GM10847 (cell line): Measurements from ENCODE around the gene MIER1.

Experiments used
- POLR2A ChIP-seq: IDR thresholded peaks from 2 replicates; pipeline ENCODE4 v1.6.1; 2011; ENCODE audit not compliant: insufficient read length; ENCODE audit errors: extremely low read depth

The MIER1 gene

DNA sequence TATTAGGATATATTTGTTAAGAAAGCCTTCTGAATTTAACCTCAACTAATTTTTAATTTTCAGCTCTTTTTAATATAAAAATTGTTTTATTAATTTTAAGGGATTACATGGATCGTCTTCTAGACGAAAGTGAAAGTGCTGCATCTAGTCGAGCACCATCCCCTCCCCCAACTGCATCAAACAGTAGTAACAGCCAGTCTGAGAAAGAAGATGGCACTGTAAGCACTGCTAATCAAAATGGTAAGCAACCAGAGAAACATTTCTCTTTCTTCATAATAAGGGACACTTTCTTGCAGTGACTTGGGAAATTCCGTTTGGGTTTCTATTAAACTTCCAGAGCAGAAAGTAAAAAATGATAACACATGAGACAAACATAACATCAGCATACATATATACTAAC is 56.9 kb downstream of the MIER1 start:
- TF ChIP-seq POLR2A, result no peak

DNA sequence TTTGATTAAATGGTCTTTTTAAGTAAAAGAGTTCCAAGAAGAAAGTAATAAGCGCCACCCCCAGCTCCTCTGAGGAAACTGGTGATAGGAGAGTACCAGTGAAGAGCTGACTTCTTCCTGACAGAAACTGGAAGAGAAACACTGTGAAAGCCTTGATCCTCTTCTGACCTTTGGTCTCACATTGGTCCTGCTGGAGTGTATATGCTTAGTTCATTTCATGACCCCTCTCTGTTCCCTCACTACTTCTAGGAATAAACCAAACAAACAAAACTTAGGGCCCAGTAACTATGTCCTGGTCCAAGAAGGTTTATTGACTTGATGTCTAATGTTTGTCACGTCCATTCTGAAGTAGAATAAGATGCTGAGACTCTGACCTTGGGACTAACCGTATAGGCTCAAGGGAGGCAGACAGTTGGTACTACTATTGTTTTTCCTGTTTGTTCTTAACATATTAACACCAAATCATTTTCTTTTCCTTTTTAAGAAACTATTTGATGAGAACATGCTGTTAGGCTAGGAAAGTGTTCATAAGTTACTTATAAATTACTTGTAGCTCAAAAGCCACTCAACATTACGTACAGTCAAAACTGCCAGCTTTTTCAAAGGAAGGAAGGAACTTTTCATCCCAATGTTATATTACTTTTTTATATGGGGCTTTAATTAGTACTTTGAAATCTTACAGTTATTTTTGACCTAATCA is 57.9 kb downstream of the MIER1 start:
- TF ChIP-seq POLR2A, result no peak

DNA sequence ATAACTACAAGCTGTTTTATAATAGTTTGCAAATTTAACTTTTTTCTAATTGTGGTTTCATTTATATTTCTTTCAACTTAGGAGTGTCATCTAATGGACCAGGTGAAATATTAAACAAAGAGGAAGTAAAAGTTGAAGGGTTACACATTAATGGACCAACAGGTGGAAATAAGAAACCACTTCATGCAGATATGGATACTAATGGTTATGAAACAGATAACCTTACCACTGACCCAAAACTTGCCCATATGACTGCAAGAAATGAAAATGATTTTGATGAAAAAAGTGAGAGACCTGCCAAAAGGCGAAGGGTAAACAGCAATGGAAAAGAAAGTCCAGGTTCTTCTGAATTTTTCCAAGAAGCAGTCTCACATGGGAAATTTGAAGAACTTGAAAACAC is 59.7 kb downstream of the MIER1 start:
- no peak for TF ChIP-seq POLR2A

DNA sequence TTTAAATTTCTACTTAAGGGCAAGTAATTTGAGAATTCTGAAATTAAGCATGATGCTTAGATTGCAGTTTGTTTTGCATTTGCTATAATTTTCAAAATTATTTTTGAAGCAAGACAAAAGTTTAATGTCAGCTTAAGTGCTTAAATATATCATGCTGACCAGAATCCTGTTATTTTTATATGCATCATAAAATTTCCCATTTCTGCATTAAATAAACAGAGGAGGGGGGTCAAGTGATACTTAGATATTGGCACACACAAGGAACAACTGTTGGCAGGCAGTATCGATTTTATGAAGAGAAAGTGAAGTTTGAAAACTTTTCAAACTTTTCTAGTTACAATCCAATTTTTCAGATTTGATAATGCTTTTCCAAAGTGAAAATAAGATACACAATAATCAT is 61.0 kb downstream of the MIER1 start:
- TF ChIP-seq POLR2A, result no peak

DNA sequence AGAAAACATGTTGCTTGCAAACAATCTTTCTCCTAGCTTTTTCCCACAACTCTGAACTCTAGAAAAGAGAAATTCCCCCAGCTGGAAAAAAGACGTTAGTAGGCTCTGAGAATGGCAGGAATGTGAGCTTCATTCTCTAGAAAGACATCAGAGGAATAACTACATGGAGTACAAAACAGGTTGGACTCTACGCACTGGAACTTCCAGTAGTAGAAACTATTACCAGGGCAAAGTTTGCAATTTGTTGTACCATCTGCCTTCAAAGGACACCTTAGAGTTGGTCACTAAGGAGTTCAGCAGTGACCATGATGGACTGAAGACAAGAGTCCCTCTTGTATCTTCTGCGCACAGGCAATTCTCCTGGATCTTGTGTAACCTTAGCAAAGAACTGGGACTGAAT is 68.3 kb downstream of the MIER1 start:
- TF ChIP-seq POLR2A, result no peak

DNA sequence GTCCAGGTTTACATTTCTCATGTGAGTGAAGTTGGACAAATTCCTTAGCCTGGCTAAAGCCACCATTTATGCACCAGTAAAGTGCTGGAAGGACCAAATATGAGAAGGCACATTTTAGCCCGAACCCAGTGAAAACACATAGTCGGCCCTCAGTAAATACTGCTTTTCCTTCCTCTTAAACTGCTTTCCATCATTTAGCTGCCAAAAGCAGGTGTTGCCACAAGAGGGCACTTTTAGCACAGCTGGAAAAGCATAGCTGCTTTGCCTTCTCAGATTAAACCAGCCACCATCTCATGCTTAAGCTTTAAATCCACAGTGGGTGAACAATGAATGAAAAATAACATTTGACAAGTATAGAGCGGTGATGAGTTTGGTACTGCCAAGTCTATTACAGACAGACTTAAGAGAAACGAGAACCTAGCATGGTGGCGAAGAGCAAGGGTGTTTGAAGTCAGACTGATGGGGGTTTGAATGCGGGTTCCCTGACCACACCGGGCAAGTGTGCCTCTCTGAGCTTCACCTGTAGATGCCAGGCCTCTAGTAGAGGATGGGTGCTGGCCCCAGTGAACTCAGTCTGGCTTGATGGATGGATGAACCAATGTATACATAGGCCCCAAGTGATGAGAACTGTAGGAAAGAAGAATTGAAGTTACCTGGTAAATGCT is 71.4 kb downstream of the MIER1 start:
- no peak for TF ChIP-seq POLR2A

DNA sequence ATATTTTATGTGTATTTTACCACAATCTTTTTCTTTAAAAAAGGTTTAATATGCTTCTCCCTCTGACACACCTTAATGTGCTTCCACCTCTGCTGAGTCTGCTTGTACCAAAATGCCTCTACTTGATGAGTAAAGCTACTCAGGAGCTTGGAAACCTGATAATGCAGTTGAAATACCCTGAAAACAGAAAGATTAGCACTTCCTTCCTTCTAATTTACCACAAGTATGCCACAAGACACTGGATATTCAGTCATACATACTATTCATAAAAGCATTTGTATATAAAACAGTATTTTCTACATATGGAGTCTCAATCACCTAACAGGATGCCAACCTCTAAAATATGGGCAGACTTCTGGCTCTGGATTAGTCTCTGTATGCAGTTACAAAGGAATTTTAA is 74.2 kb downstream of the MIER1 start:
- no peak for TF ChIP-seq POLR2A

DNA sequence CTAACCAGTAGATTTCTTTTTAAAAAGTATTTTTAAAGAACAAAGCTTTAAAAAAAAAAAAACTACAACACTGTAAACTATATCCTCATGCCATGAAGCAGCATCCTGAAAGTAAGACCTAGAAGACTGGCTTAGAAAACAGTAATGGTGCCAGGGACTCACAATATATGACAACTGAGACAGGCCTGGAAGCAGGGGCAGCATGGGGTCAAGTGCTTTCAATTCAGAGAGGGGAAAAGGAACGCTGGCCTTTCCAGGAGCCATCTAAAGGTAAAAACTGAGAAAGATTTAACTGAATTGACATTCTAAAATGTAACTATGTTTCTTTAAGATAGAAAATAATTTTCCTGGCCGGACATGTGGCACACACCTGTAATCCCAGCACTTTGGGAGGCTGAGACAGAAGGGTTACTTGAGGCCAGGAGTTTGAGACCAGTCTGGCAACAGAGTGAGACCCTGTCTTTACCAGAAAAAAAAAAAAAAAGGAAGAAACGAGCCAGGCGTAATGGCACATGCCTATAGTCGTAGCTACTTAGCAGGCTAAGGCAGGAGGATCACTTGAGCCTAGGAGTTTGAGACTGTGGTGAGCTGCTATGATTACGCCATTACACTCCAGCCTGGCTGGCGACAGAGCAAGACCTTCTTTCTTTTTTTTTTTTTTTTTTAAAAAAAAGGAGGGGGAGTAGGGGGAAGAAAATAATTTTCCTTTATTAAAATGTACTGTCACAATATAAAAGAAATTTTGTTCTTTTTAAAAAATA is 75.0 kb downstream of the MIER1 start:
- TF ChIP-seq POLR2A, result no peak

DNA sequence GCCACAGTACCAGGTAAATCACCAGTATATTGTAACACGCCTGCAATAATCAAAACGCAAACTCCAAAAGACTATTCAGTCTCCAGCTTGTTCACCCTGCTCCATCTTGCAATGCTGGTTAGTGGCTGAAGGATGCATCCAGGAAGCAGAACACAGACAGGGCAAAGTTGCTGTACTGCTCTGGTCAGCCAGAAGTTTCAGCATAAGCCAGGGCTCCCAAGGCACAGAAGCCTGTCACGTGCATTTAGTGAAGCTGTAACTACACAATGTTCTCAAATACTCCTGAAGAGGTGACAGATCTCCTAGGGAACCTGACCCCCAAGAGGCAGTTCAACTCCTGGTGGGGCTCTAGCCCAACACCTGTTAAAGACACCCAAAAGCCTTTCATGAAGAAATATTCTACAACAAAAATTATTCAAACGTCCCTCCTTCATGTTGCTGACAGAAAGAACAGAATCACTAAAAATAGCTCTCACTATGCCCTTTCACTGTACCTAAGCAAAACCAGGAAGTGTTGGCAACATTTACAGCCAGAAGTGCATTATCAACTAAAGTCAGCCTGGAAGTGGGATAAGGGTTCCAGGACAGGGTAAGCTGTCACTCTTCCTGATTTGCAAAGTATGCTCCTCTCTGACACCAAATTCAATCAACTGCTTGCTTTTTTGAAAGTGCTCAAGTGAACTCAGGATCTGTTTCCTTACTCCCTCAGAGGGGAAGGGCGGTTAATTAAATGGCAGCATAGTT is 77.1 kb downstream of the MIER1 start:
- no peak for TF ChIP-seq POLR2A

DNA sequence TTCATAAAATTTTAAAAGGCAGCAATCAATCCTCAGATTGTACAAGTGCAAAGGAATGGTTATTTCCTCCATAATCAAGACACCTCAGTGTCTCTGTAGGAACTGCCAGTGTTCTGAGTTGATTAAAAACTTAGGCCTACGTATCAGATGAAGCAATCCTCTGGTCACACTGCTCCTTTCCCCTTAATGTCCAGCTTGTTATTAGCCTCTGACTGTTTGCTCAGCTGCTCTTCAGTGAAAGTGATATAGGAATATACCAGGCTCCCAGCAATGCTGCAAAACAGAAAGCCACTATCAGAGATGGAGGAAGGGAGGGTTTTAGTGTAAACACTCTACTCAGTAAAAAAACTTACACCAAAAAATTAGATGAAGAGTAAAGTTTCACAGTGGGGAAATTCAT is 79.4 kb downstream of the MIER1 start:
- no peak for TF ChIP-seq POLR2A

DNA sequence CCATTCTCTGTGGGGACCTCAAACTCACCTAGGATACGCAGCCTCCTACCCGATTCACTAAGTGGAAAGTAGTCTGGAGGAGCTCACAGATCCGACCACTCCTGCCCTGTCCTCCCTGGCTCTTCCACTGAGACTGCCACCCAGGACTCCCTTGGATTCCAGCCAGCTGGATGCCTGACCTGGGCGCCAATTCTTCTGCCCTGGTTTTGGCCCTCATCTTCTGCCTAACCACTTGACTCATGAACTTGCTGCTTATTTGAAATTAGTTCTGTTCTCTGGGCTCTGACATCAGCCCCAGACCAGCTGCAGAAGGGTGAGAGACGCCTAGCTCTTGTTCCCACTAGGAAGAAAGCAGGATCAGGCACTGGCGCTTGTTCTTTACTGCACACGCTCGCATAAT is 80.3 kb downstream of the MIER1 start:
- no peak for TF ChIP-seq POLR2A

DNA sequence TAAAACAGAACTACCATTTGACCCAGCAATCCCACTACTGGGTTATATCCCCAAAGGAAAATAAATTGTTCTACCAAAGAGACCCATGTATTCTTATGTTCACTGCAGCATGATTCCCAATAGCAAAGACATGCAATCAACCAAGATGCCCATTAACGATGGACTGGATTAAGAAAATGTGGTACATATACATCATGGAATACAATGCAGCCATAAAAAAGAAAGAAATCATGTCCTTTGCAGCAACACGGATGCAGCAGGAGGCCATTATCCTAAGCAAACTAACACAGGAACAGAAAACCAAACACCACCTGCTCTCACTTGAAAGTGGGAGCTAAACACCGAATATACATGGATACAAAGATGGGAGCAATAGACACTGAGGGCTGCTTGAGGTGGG is 85.0 kb downstream of the MIER1 start:
- TF ChIP-seq POLR2A, result no peak

DNA sequence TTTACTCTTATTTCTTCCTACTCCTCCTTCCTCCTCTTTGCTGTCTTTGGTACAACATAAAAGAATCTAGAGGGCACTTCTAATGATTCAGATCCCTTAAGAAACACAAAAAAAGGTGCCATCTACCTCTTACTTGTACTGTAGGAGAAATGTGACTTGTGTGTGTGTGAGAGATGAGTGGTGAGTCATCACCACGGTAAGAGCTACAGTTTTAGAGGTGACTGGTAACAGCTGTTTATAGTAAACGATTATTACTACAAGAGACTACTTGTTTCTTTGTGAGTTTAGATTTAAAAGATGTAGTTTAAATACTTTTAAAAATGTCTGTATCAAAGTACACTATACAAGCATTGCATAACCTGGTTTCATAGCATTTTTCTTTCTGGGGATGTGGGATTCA is 88.8 kb downstream of the MIER1 start:
- no peak for TF ChIP-seq POLR2A

DNA sequence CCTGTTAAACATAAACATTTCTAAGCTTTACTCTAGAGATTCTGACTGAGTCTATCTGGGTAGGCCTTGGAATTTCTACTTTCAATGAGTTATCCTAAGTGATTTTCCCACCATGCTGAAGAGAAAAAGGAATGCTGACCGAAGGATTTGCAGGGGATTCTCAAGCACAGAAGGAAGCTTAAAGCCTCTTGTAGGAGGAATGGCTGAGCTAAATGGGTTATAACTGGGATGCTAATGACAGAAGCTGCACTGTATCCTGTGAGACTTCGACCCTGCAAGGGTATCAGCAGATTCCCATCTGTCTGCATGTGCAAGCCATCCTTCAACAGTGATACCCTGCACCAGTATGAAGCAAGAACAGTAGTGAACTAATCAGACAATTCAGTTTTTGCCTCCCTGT is 93.8 kb downstream of the MIER1 start:
- no peak for TF ChIP-seq POLR2A

DNA sequence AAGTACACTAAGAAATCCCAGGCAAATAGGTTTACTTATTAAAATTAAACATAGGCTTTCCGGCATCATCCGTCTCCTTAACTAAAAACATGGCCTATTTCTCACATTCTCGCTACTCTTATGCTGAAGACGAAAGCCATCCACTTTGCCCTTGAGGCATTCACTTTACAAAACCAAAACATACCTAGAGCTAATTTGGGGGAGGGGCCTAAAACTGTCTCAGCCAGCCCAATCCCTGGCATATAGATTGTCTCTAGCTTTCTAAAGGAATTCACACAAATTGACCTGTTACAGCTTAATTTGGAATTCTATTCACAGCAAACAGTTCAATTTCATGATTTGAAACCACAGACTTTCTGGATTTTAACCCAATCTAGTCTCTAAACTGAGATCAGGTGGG is 94.3 kb downstream of the MIER1 start:
- no peak for TF ChIP-seq POLR2A
